OCI-LY7 (cell line): Measurements from ENCODE around the gene RIN3.

ENCODE experiments used
- EZH2phosphoT487 ChIP-seq: fragments of 200-600 bp; sonication (generic); IDR thresholded peaks from 2 replicates; pipeline ENCODE4 v1.6.1; 2018; ENCODE audit warnings: low read depth, borderline replicate concordance, mild to moderate bottlenecking, mixed run types, antibody characterized with exemption, low read length, moderate library complexity, mixed read lengths
- TF ChIP-seq, protein P1 (sequence below): fragments of 200-600 bp; sonication (generic); conservative IDR thresholded peaks from 2 replicates; pipeline ENCODE4 v1.5.1; 2014; ENCODE audit warnings: mild to moderate bottlenecking, antibody characterized with exemption, low read length, moderate library complexity, mixed read lengths

GRCh38 chr14:92517761-92518160, 4.2 kb downstream of the RIN3 start:
- TF ChIP-seq, protein P1, sequence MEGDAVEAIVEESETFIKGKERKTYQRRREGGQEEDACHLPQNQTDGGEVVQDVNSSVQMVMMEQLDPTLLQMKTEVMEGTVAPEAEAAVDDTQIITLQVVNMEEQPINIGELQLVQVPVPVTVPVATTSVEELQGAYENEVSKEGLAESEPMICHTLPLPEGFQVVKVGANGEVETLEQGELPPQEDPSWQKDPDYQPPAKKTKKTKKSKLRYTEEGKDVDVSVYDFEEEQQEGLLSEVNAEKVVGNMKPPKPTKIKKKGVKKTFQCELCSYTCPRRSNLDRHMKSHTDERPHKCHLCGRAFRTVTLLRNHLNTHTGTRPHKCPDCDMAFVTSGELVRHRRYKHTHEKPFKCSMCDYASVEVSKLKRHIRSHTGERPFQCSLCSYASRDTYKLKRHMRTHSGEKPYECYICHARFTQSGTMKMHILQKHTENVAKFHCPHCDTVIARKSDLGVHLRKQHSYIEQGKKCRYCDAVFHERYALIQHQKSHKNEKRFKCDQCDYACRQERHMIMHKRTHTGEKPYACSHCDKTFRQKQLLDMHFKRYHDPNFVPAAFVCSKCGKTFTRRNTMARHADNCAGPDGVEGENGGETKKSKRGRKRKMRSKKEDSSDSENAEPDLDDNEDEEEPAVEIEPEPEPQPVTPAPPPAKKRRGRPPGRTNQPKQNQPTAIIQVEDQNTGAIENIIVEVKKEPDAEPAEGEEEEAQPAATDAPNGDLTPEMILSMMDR = no peak
- TF ChIP-seq EZH2phosphoT487 = no peak
